Nephron (organoid): ENCODE data around the gene IPO5.
"Not testable (repeated sequence)": the region's sequence is repeated elsewhere in the genome, so short reads cannot be mapped to it uniquely, and the experiment has no call there.

ENCODE experiments used
- H3K27ac Mint-ChIP-seq, 3 experiments: 2 replicates each; pipeline ENCODE4 v1.8.0; 2020; ENCODE audit warnings: mixed read lengths in 3 of 3, mild to moderate bottlenecking in 2 of 3, moderate library complexity in 1 of 3
- H3K27me3 Mint-ChIP-seq: 2 replicates; pipeline ENCODE4 v1.8.0; 2021; ENCODE audit warnings: low read depth, mild to moderate bottlenecking, moderate library complexity, mixed read lengths
- H3K36me3 Mint-ChIP-seq: 2 replicates; pipeline ENCODE4 v1.8.0; 2020; ENCODE audit warnings: low read depth, mixed read lengths
- H3K4me1 Mint-ChIP-seq: 2 replicates; pipeline ENCODE4 v1.8.0; 2020; ENCODE audit warnings: mixed read lengths
- H3K4me3 Mint-ChIP-seq, 3 experiments: 2 replicates each; pipeline ENCODE4 v1.8.0; 2020; ENCODE audit warnings: mild to moderate bottlenecking in 3 of 3, mixed read lengths in 3 of 3, moderate library complexity in 2 of 3
- H3K9me3 Mint-ChIP-seq: 2 replicates; pipeline ENCODE4 v1.8.0; 2020; ENCODE audit warnings: mixed read lengths
- TF ChIP-seq, protein P1 (sequence below), 3 experiments: fragments of 200-600 bp; sonication (generic); IDR thresholded peaks; one replicate each; pipeline ENCODE4 v1.5.0; 2021; ENCODE audit warnings: antibody characterized with exemption in 3 of 3; ENCODE audit not compliant: unreplicated experiment in 3 of 3

The IPO5 gene

DNA sequence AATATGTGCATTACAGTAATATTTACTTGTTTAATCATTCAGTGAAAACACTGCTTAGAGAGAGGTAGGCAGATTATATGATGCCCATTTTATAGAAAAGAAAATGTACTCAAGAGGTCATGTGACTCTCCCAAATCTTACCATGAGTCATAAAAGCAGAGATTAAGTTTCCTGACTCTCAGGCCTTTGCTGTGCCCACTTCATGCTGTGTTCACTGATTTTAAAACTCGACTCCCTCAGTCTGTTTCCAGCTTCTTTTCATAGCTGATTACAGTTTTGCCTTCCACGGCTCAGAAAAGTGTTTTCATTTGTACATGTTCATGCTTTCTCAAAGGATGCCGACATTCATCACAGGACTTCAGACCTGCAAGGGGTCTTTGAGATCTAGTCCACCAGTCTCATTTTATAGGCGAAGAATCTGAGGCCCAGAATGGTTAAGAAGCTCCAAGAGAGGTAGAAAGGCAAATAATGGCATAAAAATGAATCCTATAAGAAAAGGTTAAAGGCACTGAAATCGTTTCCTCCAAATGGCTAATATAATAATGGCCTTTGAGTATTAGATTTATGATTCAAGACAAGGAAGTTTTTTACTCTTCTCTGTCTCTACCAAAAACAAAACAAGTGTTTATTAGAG lies 9.0 kb upstream of the IPO5 start:
- H3K9me3 Mint-ChIP-seq, result no peaks in the 10 kb centered on the region
- H3K36me3 Mint-ChIP-seq, result no peaks in the 10 kb centered on the region
- no peak overlapping the region for H3K4me3 Mint-ChIP-seq
- no peaks in the 10 kb centered on the region for H3K27me3 Mint-ChIP-seq
- TF ChIP-seq, protein P1, sequence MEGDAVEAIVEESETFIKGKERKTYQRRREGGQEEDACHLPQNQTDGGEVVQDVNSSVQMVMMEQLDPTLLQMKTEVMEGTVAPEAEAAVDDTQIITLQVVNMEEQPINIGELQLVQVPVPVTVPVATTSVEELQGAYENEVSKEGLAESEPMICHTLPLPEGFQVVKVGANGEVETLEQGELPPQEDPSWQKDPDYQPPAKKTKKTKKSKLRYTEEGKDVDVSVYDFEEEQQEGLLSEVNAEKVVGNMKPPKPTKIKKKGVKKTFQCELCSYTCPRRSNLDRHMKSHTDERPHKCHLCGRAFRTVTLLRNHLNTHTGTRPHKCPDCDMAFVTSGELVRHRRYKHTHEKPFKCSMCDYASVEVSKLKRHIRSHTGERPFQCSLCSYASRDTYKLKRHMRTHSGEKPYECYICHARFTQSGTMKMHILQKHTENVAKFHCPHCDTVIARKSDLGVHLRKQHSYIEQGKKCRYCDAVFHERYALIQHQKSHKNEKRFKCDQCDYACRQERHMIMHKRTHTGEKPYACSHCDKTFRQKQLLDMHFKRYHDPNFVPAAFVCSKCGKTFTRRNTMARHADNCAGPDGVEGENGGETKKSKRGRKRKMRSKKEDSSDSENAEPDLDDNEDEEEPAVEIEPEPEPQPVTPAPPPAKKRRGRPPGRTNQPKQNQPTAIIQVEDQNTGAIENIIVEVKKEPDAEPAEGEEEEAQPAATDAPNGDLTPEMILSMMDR (IDR thresholded peaks at IDR 0.05; ENCODE audit: unreplicated experiment in 3 of 3), result no peak
- no peaks in the 10 kb centered on the region for H3K4me1 Mint-ChIP-seq
- H3K27ac Mint-ChIP-seq, result no peak overlapping the region

DNA sequence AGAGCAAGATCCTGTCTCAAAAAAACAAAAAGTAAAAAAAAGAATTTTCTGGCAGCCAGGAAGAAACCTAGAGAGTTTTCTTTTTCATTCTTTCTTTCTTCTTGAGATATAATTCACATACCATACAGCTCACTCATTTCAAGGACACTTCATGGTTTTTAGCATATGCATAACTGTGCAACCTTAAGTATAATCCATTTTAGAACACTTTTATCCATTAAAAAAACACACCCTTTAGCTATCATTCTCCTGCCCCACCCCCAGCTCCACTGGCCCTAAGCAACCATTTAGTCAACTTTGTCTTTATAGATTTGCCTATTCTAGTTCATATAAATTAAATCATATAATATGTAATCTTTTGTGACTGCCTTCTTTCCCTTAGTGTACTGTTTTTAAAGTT lies 8.1 kb upstream of the IPO5 start:
- H3K9me3 Mint-ChIP-seq, result peaks cover 3% of the 10 kb centered on the region
- TF ChIP-seq, protein P1 (IDR thresholded peaks at IDR 0.05; ENCODE audit: unreplicated experiment in 3 of 3), result no peak
- no peaks in the 10 kb centered on the region for H3K27me3 Mint-ChIP-seq
- H3K4me3 Mint-ChIP-seq, result no peak overlapping the region
- H3K36me3 Mint-ChIP-seq, result no peaks in the 10 kb centered on the region
- H3K27ac Mint-ChIP-seq, result no peak overlapping the region
- H3K4me1 Mint-ChIP-seq, result no peaks in the 10 kb centered on the region

DNA sequence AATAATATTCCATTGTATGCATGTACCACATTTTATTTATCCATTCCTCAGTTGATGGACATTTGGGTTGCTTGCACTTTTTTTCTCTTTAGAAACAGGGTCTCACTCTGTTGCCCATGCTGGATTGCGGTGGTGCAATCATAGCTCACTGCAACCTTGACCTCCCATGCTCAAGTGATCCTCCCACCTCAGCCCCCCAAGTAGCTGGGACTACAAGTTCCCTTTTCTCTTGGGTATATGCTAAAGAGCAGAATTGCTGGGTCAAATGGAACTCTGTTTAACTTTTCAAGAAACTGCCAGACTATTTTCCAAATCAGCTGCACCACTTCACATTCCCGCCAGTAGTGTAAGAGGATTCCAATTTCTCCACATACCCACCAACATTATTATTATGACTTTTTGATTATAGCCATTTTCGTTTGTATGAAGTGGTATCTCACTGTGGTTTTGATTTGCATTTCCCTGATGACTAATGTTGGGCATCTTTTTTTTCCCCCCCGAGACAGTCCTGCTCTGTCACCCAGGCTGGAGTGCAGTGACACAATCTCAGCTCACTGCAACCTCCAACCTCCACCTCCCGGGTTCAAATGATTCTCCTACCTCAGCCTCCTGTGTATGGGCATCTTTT lies 7.6 kb upstream of the IPO5 start:
- peaks cover 4% of the 10 kb centered on the region for H3K9me3 Mint-ChIP-seq
- H3K4me1 Mint-ChIP-seq, result no peaks in the 10 kb centered on the region
- H3K27ac Mint-ChIP-seq, result no peak overlapping the region
- H3K36me3 Mint-ChIP-seq, result no peaks in the 10 kb centered on the region
- no peaks in the 10 kb centered on the region for H3K27me3 Mint-ChIP-seq
- TF ChIP-seq, protein P1 (IDR thresholded peaks at IDR 0.05; ENCODE audit: unreplicated experiment in 3 of 3), result no peak
- H3K4me3 Mint-ChIP-seq, result no peak overlapping the region

DNA sequence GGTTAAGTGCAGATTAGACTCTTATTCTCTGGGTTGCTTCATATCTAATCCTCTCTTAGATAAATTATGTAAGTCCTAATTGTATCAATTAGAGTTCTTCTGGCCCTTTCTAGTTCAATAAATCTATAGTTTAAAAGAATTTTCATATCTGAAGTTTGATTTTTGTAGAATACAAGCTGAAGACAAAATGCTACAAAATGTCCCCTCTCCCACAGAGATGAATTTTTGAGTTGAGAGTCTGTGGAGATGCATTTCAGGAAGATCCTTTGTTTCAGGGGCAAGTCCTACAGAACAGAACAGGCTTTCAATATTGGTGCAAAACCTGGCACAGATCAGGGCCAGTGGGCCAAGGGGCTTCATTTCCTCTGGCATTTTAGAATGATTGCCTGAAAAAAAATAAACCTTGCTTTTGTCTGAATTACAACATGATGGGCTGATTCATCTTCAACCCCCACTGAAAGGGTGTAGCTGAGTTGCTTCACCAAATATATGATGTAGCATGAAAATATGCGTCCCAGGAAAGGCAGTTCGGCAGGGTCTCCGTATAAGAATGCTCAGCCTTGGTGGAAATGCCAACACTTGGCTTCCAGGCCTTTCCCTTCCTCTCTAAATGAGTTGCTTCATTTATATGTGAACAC lies 6.4 kb upstream of the IPO5 start:
- Mint-ChIP-seq H3K36me3 (no peaks in the 10 kb centered on the region), H3K4me3 (no peak overlapping the region), H3K9me3 (peaks cover 4% of the 10 kb centered on the region), H3K27ac (no peak overlapping the region), H3K4me1 (no peaks in the 10 kb centered on the region), H3K27me3 (no peaks in the 10 kb centered on the region)
- TF ChIP-seq, protein P1 (IDR thresholded peaks at IDR 0.05; ENCODE audit: unreplicated experiment in 3 of 3), result no peak

DNA sequence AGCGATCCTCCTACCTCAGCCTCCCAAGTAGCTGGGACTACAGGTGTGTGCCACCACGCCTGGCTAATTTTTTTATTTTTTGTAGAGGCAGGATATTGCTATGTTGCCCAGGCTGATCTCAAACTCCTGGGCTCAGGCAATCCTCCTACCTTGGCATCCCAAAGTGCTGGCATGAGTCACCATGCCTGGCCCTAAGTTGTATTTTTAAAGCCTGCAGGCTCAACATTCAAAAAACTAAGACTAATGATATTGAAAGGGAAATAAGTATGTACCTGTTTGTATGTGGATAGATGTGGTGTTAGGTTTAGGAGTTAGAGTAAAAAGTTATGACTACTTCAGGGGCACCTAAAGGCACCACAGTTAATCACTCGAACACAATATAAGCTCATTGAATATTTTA lies 5.4 kb upstream of the IPO5 start:
- Mint-ChIP-seq H3K9me3 (peaks cover 4% of the 10 kb centered on the region), H3K27me3 (no peaks in the 10 kb centered on the region), H3K4me1 (no peaks in the 10 kb centered on the region), H3K4me3 (no peak overlapping the region), H3K36me3 (no peaks in the 10 kb centered on the region), H3K27ac (no peak overlapping the region)
- TF ChIP-seq, protein P1 (IDR thresholded peaks at IDR 0.05; ENCODE audit: unreplicated experiment in 3 of 3), result no peak

DNA sequence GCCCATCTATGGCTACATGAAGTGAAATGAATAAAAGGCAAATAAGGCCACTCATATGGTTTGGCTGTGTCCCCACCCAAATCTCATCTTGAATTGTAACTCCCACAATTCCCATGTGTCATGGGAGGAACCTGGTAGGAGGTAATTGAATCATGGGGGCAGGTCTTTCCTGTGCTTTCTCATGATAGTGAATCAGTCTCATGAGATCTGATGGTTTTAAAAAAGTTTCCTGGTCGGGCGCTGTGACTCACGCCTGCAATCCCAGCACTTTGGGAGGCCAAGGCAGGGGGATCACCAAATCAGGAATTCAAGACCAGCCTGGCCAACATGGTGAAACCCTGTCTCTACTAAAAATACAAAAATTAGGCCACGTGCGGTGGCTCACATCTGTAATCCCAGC lies 4.2 kb upstream of the IPO5 start:
- not testable (repeated sequence) for H3K4me1 Mint-ChIP-seq, H3K9me3 Mint-ChIP-seq, H3K27me3 Mint-ChIP-seq, H3K36me3 Mint-ChIP-seq, H3K4me3 Mint-ChIP-seq, H3K27ac Mint-ChIP-seq
